HepG2 (cell line): ENCODE results near the gene ST13. TPM values are rescaled to one million over a fixed set of nuclear protein-coding genes. Genes with fewer than 3 reads are reported as not detected.

ENCODE experiments used
- KLF16 ChIP-seq, 2 experiments: sonication (generic) in 1 of 2; formaldehyde crosslinking in 1 of 2; IDR thresholded peaks; 2 replicates each; pipeline versions ENCODE4 v1.6.1 to v1.8.0; 2016 to 2023; ENCODE audit warnings: missing genetic modification reagents in 2 of 2, missing compliant biosample characterization in 1 of 2
- RELA ChIP-seq: sonication (generic); formaldehyde crosslinking; IDR thresholded peaks from 2 replicates; pipeline ENCODE4 v1.4.0; 2020; ENCODE audit warnings: missing genetic modification reagents
- RFXANK ChIP-seq: IDR thresholded peaks from 2 replicates; pipeline ENCODE4 v1.6.1; 2016
- SOX6 ChIP-seq, 2 experiments: fragments of 450-650 bp in 1 of 2; sonication (generic) in 1 of 2; formaldehyde crosslinking in 1 of 2; IDR thresholded peaks; 2 replicates each; pipeline versions ENCODE4 v1.4.0 to v1.6.1; 2017 to 2020; ENCODE audit warnings: antibody characterized with exemption in 1 of 2, mild to moderate bottlenecking in 1 of 2, missing genetic modification reagents in 1 of 2
- ZNF136 ChIP-seq: sonication (generic); formaldehyde crosslinking; IDR thresholded peaks from 2 replicates; pipeline ENCODE4 v1.8.1; 2022; ENCODE audit warnings: low read depth, mild to moderate bottlenecking, moderate library complexity, missing genetic modification reagents
- polyA plus RNA-seq, 8 experiments: library from polyadenylated mRNA; depleted of rRNA in 3 of 8; stranded (reverse) in 7 of 8; unstranded in 1 of 8; fragments of >200 nt; fragmentation: Illumina TruSeq in 4 of 8; extraction: Trizol in 4 of 8; gene quantifications; 2 replicates each; pipeline versions ENCODE4 v1.2.1 to v1.2.3, GENCODE V29; 2011 to 2016; ENCODE audit warnings: low read depth in 4 of 8, missing spikeins in 1 of 8, mixed read lengths in 1 of 8; ENCODE audit not compliant: insufficient read depth in 1 of 8
- total RNA-seq, 5 experiments: library from RNA; depleted of rRNA; stranded (reverse); fragments of >200 nt; fragmentation: Illumina TruSeq; extraction: Trizol; gene quantifications; 2 replicates each; pipeline ENCODE4 v1.2.3, GENCODE V29; 2016; ENCODE audit warnings: low read depth in 1 of 5
- TF ChIP-seq, protein P1 (sequence below): sonication (generic); formaldehyde crosslinking; IDR thresholded peaks from 2 replicates; pipeline ENCODE4 v1.4.0; 2020; ENCODE audit warnings: mild to moderate bottlenecking, missing genetic modification reagents, borderline replicate concordance
- TF ChIP-seq, protein P2 (sequence below), 2 experiments: IDR thresholded peaks; 2 replicates each; pipeline ENCODE4 v1.6.1; 2011 to 2012; ENCODE audit warnings: low read length in 2 of 2, borderline replicate concordance in 1 of 2, low read depth in 1 of 2, mild to moderate bottlenecking in 1 of 2, moderate library complexity in 1 of 2
- TF ChIP-seq, protein P3 (sequence below): sonication (generic); formaldehyde crosslinking; IDR thresholded peaks from 2 replicates; pipeline ENCODE4 v1.4.0; 2020; ENCODE audit warnings: mild to moderate bottlenecking, missing genetic modification reagents
- TF ChIP-seq, protein P4 (sequence below): sonication (generic); formaldehyde crosslinking; IDR thresholded peaks from 2 replicates; pipeline ENCODE4 v1.4.0; 2020; ENCODE audit warnings: missing genetic modification reagents

The ST13 gene
- total and polyA plus RNA-seq, 2 of the 13 experiments (the other 11 are each of a cell fraction or from before 2014, with no cell fraction given), result 110 to 274 TPM

DNA sequence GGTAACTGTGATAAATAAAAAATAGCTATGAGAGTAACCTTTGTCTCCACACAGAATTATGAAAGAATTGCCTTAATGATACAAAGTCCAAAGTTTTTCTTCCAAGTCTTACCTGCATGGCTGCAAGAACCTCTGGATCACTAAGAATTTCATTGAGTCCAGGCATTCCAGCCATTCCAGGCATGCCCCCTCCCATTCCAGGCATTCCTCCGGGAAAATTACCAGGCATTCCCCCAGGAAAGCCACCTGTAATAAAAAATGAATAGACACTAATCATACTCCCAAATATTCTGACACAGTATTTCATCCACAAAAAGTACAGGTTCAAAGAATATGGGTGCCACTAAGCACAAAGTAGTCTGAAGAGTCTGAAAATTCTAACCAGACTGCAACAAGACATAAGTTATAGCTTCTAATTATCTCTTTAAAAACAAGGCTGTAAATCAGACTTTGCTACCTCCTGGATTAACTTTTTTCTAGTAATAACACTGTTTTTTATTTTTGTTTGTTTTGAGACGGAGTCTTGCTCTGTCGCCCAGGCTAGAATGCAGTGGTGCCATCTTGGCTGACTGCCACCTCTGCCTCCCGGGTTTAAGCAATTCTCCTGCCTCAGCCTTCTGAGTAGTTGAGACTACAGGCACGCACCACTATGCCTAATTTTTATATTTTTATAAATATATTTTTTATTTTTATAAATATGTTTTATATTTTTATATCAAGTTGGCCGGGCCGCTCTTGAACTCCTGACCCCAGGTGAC is 29.3 kb downstream of the ST13 start (continued):
- TF ChIP-seq, protein P1, sequence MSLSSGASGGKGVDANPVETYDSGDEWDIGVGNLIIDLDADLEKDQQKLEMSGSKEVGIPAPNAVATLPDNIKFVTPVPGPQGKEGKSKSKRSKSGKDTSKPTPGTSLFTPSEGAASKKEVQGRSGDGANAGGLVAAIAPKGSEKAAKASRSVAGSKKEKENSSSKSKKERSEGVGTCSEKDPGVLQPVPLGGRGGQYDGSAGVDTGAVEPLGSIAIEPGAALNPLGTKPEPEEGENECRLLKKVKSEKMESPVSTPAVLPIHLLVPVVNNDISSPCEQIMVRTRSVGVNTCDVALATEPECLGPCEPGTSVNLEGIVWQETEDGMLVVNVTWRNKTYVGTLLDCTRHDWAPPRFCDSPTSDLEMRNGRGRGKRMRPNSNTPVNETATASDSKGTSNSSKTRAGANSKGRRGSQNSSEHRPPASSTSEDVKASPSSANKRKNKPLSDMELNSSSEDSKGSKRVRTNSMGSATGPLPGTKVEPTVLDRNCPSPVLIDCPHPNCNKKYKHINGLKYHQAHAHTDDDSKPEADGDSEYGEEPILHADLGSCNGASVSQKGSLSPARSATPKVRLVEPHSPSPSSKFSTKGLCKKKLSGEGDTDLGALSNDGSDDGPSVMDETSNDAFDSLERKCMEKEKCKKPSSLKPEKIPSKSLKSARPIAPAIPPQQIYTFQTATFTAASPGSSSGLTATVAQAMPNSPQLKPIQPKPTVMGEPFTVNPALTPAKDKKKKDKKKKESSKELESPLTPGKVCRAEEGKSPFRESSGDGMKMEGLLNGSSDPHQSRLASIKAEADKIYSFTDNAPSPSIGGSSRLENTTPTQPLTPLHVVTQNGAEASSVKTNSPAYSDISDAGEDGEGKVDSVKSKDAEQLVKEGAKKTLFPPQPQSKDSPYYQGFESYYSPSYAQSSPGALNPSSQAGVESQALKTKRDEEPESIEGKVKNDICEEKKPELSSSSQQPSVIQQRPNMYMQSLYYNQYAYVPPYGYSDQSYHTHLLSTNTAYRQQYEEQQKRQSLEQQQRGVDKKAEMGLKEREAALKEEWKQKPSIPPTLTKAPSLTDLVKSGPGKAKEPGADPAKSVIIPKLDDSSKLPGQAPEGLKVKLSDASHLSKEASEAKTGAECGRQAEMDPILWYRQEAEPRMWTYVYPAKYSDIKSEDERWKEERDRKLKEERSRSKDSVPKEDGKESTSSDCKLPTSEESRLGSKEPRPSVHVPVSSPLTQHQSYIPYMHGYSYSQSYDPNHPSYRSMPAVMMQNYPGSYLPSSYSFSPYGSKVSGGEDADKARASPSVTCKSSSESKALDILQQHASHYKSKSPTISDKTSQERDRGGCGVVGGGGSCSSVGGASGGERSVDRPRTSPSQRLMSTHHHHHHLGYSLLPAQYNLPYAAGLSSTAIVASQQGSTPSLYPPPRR (CRISPR knock-in tag), result no peak
- TF ChIP-seq, protein P2, sequence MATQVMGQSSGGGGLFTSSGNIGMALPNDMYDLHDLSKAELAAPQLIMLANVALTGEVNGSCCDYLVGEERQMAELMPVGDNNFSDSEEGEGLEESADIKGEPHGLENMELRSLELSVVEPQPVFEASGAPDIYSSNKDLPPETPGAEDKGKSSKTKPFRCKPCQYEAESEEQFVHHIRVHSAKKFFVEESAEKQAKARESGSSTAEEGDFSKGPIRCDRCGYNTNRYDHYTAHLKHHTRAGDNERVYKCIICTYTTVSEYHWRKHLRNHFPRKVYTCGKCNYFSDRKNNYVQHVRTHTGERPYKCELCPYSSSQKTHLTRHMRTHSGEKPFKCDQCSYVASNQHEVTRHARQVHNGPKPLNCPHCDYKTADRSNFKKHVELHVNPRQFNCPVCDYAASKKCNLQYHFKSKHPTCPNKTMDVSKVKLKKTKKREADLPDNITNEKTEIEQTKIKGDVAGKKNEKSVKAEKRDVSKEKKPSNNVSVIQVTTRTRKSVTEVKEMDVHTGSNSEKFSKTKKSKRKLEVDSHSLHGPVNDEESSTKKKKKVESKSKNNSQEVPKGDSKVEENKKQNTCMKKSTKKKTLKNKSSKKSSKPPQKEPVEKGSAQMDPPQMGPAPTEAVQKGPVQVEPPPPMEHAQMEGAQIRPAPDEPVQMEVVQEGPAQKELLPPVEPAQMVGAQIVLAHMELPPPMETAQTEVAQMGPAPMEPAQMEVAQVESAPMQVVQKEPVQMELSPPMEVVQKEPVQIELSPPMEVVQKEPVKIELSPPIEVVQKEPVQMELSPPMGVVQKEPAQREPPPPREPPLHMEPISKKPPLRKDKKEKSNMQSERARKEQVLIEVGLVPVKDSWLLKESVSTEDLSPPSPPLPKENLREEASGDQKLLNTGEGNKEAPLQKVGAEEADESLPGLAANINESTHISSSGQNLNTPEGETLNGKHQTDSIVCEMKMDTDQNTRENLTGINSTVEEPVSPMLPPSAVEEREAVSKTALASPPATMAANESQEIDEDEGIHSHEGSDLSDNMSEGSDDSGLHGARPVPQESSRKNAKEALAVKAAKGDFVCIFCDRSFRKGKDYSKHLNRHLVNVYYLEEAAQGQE (IDR thresholded peaks at IDR 0.05; ENCODE audit: borderline replicate concordance in 1 of 2, low read depth in 1 of 2, low read length in 2 of 2), result no peak
- TF ChIP-seq ZNF136 (CRISPR knock-in tag), result no peak
- no peak for TF ChIP-seq KLF16 (CRISPR knock-in tag; IDR thresholded peaks at IDR 0.05)
- no peak for TF ChIP-seq SOX6 (IDR thresholded peaks at IDR 0.05)
- TF ChIP-seq SOX6 (CRISPR knock-in tag; IDR thresholded peaks at IDR 0.05), result peak; percentile 23; the same call in 1 of the 2 replicates
- TF ChIP-seq, protein P3, sequence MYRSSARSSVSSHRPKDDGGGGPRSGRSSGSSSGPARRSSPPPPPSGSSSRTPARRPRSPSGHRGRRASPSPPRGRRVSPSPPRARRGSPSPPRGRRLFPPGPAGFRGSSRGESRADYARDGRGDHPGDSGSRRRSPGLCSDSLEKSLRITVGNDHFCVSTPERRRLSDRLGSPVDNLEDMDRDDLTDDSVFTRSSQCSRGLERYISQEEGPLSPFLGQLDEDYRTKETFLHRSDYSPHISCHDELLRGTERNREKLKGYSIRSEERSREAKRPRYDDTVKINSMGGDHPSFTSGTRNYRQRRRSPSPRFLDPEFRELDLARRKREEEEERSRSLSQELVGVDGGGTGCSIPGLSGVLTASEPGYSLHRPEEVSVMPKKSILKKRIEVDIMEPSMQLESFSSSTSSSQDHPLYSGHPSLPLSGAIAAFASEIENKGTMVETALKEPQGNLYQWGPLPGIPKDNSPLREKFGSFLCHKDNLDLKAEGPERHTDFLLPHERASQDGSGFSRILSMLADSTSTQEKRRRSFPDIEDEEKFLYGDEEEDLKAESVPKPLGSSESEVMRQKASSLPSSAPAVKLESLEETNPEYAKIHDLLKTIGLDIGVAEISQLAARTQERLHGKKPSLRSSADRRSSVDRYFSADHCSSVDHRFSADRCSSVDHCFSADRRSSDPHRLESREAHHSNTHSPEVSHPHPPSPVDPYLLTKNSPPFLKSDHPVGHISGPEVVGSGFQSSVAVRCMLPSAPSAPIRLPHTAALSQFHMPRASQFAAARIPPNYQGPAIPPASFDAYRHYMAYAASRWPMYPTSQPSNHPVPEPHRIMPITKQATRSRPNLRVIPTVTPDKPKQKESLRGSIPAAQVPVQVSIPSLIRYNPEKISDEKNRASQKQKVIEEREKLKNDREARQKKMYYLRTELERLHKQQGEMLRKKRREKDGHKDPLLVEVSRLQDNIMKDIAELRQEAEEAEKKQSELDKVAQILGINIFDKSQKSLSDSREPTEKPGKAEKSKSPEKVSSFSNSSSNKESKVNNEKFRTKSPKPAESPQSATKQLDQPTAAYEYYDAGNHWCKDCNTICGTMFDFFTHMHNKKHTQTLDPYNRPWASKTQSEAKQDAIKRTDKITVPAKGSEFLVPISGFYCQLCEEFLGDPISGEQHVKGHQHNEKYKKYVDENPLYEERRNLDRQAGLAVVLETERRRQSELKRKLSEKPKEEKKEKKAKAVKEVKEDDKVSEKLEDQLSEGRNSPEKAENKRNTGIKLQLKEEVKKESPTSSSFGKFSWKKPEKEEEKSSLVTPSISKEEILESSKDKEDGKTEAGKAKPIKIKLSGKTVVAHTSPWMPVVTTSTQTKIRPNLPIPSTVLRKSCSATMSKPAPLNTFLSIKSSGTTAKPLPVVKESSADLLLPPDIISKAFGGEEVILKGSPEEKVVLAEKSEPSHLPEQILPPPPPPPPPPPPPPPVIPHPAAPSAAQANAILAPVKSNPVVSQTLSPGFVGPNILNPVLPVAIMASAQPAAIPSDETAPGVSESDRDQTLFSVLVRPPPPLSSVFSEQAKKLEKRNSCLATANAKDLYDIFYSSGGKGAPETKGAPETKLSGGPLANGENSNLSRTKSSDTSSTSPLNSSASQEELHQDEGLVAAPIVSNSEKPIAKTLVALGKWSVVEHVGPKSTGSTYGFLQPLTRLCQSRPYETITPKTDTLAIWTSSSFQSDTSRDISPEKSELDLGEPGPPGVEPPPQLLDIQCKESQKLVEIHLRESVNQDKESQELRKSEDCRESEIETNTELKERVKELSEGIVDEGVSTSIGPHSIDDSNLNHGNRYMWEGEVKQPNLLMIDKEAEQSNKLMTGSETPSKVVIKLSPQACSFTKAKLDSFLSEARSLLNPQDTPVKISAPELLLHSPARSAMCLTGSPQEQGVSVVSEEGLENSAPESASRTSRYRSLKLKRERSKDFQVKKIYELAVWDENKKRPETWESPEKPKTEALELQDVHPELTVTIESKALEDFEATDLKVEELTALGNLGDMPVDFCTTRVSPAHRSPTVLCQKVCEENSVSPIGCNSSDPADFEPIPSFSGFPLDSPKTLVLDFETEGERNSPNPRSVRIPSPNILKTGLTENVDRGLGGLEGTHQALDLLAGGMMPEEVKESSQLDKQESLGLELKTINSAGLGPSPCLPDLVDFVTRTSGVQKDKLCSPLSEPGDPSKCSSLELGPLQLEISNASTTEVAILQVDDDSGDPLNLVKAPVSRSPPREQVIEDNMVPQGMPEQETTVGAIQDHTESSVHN (CRISPR knock-in tag), result no peak
- TF ChIP-seq, protein P4, sequence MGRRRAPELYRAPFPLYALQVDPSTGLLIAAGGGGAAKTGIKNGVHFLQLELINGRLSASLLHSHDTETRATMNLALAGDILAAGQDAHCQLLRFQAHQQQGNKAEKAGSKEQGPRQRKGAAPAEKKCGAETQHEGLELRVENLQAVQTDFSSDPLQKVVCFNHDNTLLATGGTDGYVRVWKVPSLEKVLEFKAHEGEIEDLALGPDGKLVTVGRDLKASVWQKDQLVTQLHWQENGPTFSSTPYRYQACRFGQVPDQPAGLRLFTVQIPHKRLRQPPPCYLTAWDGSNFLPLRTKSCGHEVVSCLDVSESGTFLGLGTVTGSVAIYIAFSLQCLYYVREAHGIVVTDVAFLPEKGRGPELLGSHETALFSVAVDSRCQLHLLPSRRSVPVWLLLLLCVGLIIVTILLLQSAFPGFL (CRISPR knock-in tag), result no peak
- no peak for TF ChIP-seq RELA (CRISPR knock-in tag)
- no peak for TF ChIP-seq RFXANK
